BE2C (cell line): ENCODE results near the gene ASIC2.

ENCODE experiments used
- DNase-seq: peaks from one replicate; pipeline ENCODE4 v3.0.0-alpha.2; 2020
- H3K27me3 ChIP-seq: fragments of 250-450 bp; sonication (Bioruptor Pico); 2 replicates; pipeline ENCODE4 v1.5.1; 2020; ENCODE audit warnings: mild to moderate bottlenecking
- H3K36me3 ChIP-seq: fragments of 250-450 bp; sonication (Bioruptor Pico); 2 replicates; pipeline ENCODE4 v1.5.1; 2020; ENCODE audit warnings: mild to moderate bottlenecking
- H3K4me1 ChIP-seq: fragments of 250-450 bp; sonication (Bioruptor Pico); 2 replicates; pipeline ENCODE4 v1.5.1; 2020
- H3K4me3 ChIP-seq: 2 replicates; pipeline ENCODE4 v1.5.1; 2011; ENCODE audit warnings: low read depth, low read length
- H3K9me3 ChIP-seq: fragments of 250-450 bp; sonication (Bioruptor Pico); 2 replicates; pipeline ENCODE4 v1.5.1; 2020
- TF ChIP-seq, protein P1 (sequence below): IDR thresholded peaks from 2 replicates; pipeline ENCODE4 v1.5.1; 2012; ENCODE audit warnings: mild to moderate bottlenecking, low read depth, low read length

The ASIC2 gene

DNA sequence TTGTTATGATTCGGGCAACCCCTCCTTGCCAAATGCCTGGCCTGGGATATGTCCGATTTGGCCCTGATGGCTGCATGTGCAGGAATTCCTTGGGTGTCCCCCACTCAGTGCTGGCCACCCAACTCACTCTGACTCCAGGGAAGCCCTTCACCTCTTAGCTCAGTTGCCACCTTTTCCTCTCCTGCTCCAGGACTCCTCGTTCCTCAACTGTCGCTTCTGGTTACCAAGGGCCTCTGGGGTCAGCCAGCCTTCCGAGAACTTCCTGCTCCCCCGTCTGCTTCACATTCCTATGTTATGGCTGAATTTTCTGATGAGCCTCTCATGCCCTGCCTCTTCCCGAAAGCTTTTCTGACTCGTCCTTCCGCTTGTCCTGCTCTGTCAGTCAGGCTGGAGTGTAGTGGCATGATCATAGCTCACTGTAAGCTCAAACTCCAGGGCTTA, 237.9 kb downstream of the ASIC2 start:
- Histone ChIP-seq H3K36me3 (no peaks in the 10 kb centered on the region), H3K27me3 (no peaks in the 10 kb centered on the region; the same call in 1 of the 2 replicates), H3K9me3 (no peaks in the 10 kb centered on the region), H3K4me1 (no peaks in the 10 kb centered on the region), H3K4me3 (no peak overlapping the region)
- DNase-seq = no peak
- TF ChIP-seq, protein P1, sequence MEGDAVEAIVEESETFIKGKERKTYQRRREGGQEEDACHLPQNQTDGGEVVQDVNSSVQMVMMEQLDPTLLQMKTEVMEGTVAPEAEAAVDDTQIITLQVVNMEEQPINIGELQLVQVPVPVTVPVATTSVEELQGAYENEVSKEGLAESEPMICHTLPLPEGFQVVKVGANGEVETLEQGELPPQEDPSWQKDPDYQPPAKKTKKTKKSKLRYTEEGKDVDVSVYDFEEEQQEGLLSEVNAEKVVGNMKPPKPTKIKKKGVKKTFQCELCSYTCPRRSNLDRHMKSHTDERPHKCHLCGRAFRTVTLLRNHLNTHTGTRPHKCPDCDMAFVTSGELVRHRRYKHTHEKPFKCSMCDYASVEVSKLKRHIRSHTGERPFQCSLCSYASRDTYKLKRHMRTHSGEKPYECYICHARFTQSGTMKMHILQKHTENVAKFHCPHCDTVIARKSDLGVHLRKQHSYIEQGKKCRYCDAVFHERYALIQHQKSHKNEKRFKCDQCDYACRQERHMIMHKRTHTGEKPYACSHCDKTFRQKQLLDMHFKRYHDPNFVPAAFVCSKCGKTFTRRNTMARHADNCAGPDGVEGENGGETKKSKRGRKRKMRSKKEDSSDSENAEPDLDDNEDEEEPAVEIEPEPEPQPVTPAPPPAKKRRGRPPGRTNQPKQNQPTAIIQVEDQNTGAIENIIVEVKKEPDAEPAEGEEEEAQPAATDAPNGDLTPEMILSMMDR = no peak

GRCh38 chr17:33054412-33054811, 238.7 kb downstream of the ASIC2 start:
- H3K4me3 ChIP-seq = no peak overlapping the region
- DNase-seq = no peak
- H3K9me3 ChIP-seq = no peaks in the 10 kb centered on the region
- no peaks in the 10 kb centered on the region for H3K4me1 ChIP-seq
- no peaks in the 10 kb centered on the region for H3K36me3 ChIP-seq
- TF ChIP-seq, protein P1 = no peak
- H3K27me3 ChIP-seq = no peaks in the 10 kb centered on the region; the same call in 1 of the 2 replicates

GRCh38 chr17:33053676-33054075, 239.4 kb downstream of the ASIC2 start:
- H3K36me3 ChIP-seq = no peaks in the 10 kb centered on the region
- DNase-seq = no peak
- no peaks in the 10 kb centered on the region; the same call in 1 of the 2 replicates for H3K27me3 ChIP-seq
- H3K9me3 ChIP-seq = no peaks in the 10 kb centered on the region
- TF ChIP-seq, protein P1 = no peak
- H3K4me1 ChIP-seq = no peaks in the 10 kb centered on the region
- H3K4me3 ChIP-seq = no peak overlapping the region

DNA sequence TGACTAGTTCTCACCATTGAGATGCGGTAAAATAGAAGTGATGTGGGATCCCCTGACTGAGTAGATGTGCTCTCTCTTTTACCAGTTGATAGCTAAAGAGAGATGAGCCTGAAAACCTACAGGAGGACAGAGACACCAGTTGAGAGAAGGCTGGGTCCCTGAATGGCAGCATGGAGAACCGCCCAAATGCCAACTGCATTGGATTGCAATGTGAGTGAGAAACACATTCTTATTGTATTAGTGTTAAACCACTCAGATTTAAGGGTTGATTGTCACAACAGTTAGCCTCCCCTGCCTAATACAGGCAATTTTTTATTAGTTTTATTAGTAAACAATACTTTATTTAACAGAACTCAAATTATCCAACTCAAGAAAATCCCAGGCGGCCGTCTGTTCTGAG, 240.2 kb downstream of the ASIC2 start:
- no peak for DNase-seq
- H3K4me3 ChIP-seq = no peak overlapping the region
- TF ChIP-seq, protein P1 = no peak
- H3K36me3 ChIP-seq = no peaks in the 10 kb centered on the region
- no peaks in the 10 kb centered on the region for H3K9me3 ChIP-seq
- no peaks in the 10 kb centered on the region for H3K4me1 ChIP-seq
- H3K27me3 ChIP-seq = no peaks in the 10 kb centered on the region; the same call in 1 of the 2 replicates

- H3K36me3 ChIP-seq = no peaks in the 10 kb centered on the region
- H3K4me3 ChIP-seq = no peak overlapping the region
- DNase-seq = no peak
- H3K27me3 ChIP-seq = no peaks in the 10 kb centered on the region; the same call in 1 of the 2 replicates
- H3K9me3 ChIP-seq = no peaks in the 10 kb centered on the region
- no peaks in the 10 kb centered on the region for H3K4me1 ChIP-seq
- TF ChIP-seq, protein P1 = no peak
Measured at GRCh38 chr17:33050611-33051140, 242.4 kb downstream of the ASIC2 start.

DNA sequence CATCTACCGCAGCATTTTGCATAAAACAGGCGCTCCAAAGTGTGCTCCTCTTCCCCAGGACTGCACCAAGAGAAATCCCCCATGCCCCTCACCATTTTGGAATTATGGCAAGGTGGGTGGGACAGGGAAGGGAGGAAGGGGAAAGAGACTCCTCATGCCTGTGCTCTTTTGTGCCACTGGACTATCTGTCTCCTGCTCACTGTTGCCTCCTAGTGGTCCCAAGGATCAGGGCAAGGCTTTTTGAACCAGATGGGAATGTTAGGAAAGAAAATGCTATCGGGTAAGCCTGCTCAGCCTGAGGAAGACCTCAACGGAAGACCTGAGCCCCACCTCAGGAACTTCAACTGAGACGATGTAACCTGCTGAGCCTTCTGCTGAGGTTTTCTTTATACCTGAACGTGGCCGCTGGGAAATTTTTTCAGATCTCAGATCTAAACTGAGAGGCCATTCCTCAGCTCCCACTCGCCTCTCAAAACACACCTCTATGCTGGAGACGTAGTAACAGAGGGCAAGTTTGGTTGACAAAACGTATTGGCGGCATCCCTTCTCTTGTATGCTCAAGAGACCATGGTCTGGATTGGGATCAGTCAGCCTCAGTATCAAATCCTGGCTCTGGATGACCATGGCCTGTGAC, 243.2 kb downstream of the ASIC2 start:
- H3K4me1 ChIP-seq = no peaks in the 10 kb centered on the region
- H3K36me3 ChIP-seq = no peaks in the 10 kb centered on the region
- H3K27me3 ChIP-seq = no peaks in the 10 kb centered on the region; the same call in none of the 2 replicates
- TF ChIP-seq, protein P1 = peak; percentile 97
- DNase-seq = peak; percentile 63
- no peak overlapping the region for H3K4me3 ChIP-seq
- no peaks in the 10 kb centered on the region for H3K9me3 ChIP-seq
